T-helper 2 cell (primary cell): ENCODE results near the gene SETBP1.
"Not testable (repeated sequence)": the region's sequence is repeated elsewhere in the genome, so short reads cannot be mapped to it uniquely, and the experiment has no call there.

ENCODE experiments used
- DNase-seq, 5 experiments: peaks; one replicate each; pipeline versions ENCODE4 v3.0.0 to v3.0.0-alpha.2; 2012 to 2022

Gene SETBP1

DNA sequence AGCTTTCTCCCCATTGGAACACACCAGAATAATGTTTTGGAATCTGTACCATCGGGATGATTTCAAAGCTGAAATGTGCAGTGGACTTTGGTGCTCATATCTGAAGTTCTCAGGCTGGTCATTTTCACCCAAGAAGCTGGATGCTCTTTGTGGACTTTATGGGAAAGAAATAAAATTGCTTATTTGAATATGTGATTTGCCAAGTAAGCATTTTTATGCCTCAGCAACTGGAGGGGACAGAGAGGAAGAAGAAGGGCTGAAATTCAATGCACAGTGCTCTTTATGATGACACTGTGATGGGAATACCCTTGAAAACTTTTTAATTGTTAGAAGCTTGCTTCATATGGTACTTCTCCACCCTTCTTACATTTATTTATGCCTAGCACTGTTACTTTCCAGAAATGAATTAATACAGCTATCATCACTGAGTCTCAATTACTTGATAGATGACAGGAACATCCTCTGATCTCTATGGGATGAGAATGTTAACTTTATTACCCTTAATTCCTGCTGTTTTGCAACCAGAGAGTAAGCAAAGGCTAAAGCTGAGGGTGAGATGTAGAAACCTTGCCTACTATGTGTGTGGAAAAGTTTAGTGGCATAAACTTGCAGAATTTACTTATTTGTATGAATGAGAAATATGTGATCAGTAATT, 23.6 kb downstream of the SETBP1 start:
- no peak for DNase-seq

DNA sequence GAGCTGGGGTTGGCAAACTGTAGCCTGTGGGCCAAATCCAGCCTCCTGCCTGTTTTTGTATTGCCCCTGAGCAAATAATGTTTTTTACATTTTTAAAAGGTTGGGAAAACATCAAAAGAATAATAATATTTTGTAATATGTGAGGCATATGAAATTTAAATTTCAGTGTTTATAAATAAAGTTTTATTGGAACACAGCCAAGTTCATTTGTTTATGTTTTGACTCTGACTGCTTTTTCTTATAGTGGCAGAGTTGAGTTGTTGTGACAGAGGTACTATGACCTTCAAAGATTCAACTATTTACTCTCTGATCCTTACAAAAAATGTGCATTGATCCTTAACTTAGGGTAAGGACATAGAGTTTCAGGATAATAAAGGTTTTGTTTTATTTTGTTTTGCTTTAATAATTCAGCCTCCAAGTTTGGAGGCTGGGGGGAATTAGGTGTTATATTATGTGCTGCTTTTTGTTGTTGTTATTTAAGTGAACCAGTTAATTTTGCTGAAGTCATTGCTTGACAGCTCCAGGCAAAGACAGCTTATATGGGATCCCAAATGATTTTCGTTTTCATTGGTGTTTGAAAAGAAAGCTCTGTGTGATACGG, 24.5 kb downstream of the SETBP1 start:
- DNase-seq, result no peak

DNA sequence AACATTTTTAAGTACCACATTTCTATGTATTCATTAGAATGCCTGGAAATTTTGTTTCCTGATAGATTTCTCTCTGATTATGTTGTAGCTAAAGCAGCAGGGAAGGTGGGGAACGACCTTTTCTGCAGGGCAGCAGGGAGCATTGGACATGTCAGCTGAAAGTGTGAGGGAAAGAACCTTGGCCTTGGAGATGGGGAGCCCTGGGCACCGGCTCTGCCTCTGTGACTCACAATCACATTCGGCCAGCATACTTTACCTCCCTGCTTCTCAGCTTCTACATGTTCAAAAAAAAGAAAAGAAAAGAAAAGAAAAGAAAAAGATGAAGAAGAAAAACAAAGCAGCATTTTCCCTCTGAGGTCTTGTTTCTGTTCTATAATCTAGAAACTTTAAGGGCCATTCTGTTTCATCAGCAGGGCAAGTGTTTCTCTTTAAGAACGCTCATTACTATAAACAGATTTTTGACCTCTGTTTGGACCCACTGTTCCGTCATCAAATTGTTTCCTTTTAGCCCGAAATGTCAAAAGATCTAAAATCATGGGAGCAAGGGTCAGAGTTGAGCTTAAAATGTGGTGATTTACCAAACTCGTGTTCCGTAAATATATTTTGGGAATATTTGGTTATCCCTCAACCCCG, 27.9 kb downstream of the SETBP1 start:
- no peak for DNase-seq

DNA sequence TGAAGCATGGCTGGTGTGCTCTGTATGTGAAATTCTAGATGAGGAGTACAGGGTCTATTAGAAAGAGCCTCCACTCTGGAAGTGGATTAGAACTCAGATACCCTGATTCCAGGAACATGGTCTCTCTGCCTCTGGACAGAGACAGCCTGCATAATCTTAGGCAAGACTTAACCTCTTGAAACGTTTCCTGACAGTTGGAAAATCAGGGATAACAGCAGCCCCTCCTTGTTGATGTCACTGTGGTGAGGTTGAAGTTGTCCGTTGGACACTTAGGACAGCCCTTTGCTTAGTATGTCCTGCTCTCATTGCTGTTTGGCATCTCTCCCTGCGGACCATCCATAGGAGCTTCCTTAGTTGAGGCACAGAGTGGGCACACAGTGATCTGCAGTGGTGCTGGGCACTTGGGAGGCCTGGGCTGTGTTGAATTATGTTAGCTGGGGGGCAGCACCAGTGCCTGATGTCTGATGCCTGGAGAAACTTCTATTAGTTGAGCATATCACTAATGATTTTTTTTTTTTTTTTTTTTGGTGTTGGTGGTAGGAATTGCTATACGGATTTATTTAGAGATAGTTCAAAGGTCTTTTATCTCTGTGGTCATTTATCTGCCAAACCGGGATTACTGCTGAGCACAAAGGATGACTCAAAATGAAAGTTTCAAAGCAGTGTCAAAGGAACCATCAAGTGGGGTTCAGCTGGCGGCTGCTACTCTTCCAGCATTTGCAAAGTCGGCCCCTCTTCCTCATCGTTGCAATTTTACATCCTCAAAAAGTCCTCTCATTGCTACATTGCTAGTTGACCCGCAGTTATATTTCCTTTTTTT, 28.8 kb downstream of the SETBP1 start:
- DNase-seq, result peak in 1 of 5 experiments; percentile 78

GRCh38 chr18:44710931-44711330, 30.2 kb downstream of the SETBP1 start:
- DNase-seq, result no peak

- DNase-seq, result no peak
These were observed 31.3 kb downstream of the SETBP1 start for GRCh38 chr18:44712025-44712424.

DNA sequence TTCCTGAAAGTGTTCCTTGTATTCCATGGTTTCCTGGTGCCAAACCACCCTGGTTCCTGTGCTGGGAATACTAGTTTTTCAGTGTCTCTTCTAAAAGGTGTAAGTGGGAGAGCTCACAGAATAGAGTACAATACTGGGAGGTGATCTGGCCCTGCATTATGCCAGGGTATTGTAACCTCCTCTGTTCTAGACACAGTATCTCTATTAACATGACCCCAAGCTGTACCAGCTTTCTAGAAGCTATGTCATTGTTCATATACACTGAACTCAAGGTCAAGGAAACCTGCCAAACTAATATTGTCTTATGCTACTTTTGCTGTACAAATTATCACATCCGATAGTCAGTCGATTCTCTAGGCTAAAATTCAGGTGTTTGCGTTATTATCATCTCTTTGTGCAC, 32.7 kb downstream of the SETBP1 start:
- no peak for DNase-seq

DNA sequence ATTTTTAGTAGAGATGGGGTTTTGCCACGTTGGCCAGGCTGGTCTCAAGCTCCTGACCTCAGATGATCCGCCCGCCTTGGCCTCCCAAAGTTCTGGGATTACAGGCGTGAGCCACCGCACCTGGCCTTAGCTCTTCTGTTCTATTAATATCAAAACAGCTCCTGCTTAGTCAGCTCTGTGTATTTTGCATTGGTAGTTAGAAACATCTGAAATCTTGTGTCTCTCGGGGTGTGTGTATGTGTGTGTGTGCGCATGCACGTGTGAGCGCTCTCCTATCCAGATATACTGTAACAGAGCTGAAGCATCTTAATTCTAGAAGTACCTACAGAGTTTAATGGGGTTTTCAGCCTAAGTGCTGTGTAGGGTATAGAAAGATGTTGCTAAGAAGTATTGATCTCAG, 33.7 kb downstream of the SETBP1 start:
- no peak for DNase-seq

GRCh38 chr18:44715245-44715644, 34.6 kb downstream of the SETBP1 start:
- DNase-seq, result no peak

GRCh38 chr18:44715842-44716241, 35.2 kb downstream of the SETBP1 start:
- no peak for DNase-seq

GRCh38 chr18:44716697-44717163, 36.0 kb downstream of the SETBP1 start:
- peak in 2 of 5 experiments; percentile 2 to 88 for DNase-seq

DNA sequence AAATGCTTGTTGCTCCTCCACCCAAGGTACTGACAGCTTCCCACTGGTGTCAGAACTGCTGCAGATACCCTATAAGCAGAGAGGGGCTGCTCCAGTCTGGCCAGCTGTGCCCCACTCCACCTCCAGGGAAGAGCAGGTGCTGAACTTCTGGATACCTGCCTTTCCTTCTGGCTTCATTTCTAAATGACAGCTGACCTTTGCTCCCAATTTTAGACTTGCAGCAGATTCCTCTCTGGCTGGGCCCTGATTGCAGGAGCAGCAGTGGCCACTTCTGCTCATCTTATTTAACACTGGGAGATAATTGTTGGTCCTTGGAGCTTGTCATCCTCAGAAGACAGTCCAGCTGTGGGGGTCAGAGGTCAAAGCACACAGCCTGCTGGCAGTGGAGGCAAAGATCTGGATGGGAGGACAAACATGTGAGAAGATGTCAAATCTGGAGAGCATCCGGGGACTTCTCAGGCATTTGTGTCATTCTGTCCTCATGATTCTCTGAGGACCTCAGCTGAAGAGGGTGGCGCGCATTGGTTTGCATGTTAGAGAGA, 38.9 kb downstream of the SETBP1 start:
- no peak for DNase-seq

DNA sequence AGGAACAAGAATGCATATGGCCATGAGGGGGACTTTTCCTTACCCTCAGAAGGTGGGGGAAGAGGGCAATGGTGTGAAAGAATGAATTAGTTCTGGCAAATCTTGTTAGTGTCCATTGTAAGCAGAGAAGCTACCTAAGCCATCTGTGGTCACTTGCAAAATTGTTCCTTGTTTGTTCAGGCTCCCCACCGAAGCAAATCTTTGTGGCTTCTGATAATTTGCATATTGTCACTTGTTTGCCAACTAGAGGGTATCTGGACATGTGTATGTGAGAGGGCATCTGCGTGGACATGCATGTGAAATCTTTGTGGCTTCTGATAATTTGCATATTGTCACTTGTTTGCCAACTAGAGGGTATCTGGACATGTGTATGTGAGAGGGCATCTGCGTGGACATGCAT, 41.1 kb downstream of the SETBP1 start:
- not testable (repeated sequence) for DNase-seq

DNA sequence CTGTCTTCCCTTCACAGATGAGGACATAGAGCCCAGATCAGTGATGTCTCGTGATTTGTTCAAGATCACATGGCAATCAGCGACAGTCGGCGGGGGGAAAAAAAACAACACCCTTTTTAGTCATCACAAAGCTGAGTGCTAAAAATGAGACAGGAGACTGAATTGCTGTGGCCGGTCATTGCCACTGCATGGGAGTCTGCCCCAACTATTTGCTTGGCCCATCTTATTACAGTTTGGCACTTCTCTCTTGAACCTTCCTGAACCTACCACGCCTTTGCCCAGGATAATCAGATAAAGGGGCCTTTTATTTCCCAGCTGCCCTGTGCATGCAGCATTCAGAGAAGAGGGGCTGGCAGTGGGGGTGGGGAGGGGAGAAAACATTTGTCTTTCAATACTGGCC, 42.7 kb downstream of the SETBP1 start:
- peak in 1 of 5 experiments; percentile 22 for DNase-seq

GRCh38 chr18:44724105-44724778, 43.6 kb downstream of the SETBP1 start:
- peak in 2 of 5 experiments; percentile 5 to 87 for DNase-seq

DNA sequence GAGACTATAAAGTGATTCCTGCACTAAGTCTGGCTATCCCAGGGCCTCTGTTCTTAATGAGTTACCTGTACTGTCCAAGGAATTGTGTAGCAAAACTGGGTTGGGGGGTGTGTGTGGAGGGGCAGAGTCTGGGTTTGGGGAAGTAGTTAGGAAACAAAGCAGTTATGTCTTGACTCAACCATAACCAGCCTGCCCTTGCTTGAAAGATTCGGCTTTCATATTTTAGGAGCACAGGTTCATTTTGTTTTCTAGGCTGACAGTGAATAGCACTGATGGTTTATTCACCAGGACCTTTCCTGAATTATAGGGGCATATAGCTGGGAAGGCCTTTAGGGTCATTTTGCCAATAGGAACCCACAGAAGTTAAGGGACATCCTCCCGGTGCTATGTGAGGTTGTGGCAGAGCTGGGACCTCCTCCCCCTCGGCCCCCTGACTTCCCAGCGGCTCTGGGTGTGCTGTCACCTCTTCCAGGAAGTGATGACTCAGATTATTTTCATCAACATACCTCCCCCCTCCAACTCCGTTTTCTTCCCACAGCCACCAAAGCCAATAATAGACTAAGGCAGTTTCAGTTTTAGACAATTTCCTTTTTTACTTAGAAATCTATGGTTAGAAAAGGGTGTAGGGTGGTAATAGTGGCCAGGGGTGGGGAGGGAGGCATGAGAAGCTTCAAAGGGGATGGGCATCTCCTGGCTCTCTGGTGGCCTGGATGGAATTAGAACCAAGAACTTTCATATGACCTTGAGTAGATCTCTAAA, 44.8 kb downstream of the SETBP1 start:
- DNase-seq, result peak in 4 of 5 experiments; percentile 25 to 95 (median 56)

- no peak for DNase-seq
These were observed 45.4 kb downstream of the SETBP1 start for GRCh38 chr18:44726059-44726421.

GRCh38 chr18:44727291-44727690, 46.6 kb downstream of the SETBP1 start:
- no peak for DNase-seq

DNA sequence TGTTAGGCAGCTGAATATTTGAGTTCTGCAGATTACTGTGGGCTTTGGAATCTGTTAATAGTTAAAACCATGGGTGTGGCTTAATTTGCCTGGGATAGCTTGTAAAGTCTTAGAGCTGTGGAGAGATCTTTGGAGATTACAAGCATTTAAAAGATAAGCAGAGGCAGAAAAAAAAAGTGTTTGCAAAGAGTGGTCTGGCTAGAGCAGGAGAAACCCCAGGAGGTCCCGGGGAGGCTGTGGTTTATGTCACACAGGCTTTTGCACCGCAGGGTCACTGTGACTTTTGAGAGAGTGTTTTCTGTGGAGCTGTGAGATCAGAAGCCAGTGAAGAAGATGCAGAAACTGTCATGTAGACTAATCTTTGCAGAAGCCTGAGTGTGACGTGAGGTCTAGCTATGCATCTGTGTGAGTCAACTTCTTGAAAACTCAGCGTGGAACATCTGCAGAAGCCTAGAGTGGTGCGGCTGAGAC, 49.0 kb downstream of the SETBP1 start:
- peak in 3 of 5 experiments; percentile 8 to 95 (median 60) for DNase-seq

DNA sequence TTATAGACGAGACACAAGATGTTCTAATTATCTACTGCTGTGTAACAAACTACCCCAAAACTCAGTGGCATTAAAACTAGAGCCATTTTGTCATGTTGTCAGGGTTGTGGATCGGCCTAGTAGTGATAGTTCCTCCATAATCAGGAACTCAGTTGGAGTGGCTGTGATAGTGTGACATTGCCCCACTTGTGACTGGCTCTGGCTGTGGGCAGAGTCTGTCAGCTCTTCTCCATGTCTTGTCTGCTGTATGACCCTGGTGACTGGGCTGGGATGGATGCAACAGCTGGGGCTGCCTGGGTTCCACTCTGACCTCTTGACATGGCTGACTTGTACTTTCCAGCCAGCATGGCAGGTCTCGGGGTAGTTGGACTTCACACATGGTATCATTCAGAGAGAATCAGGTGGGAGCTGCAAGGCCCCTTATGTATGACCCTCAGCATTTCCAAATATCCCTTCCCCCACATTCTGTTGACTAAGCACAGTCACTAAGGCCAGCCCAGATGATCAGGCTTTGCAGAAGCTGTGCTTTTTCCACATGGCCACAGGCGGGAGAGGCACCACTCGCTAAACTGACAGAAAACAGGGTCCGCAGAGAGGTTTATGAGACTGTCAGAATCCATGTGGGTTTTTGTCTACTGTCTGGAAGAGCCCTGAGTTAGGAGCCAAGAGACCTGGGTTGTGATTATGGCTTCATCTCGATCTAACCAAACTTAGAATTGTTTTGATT, 50.3 kb downstream of the SETBP1 start:
- DNase-seq, result no peak
